ENCODE data around the gene STAMBPL1. TPM values are rescaled to one million over a fixed set of nuclear protein-coding genes. Genes with fewer than 3 reads are reported as not detected.

Gene STAMBPL1
- total and polyA plus RNA-seq, 2 donors (not counting 3 experiments of a cell fraction or from before 2014, with no cell fraction given): 0.70 to 1.8 TPM

DNA sequence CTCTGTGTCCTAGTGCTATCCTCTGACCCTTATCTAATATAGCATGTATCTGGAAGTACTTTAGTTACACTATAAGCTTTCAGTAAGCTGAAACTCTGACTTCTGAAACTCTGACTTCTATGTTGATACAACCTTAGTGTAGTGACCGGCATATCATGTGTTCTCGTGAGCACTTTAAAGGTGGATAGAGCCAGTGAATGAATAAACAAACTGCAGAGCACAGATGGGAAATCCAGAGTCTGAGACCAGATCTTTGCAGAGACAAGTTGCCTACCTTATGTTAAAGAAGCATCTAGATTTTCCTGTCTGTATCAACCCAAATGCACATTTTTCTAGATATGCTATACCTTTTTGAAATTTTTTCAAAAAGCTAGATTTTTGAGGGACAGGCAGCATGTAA lies 69.0 kb downstream of the STAMBPL1 start:
- dilution Hi-C loops (cut with MboI; ENCODE audit: extremely low pct_ligation_motif_present, low sequenced_read_pairs): no loop called here
- Histone ChIP-seq H4K20me1 (replicated peaks; ENCODE audit: control insufficient read depth, extremely low read depth, insufficient read depth, low read length) (no peaks in the 10 kb centered on the region), H3K4me1 (ENCODE audit: control insufficient read depth, extremely low read depth, insufficient read depth, low read length) (no peaks in the 10 kb centered on the region), H3K4me2 (ENCODE audit: insufficient read depth, low read length) (no peak overlapping the region), H3K27me3 (ENCODE audit: control insufficient read depth in 2 of 2, insufficient read depth in 2 of 2, low read length in 2 of 2) (peaks cover 7 to 15% of the 10 kb centered on the region in 2 experiments), H3K4me3 (replicated peaks in 1 of 3; ENCODE audit: insufficient read depth in 1 of 3, low read depth in 1 of 3, low read length in 3 of 3) (no peak overlapping the region), H3K9me3 (replicated peaks; ENCODE audit: control insufficient read depth, insufficient read depth, low read length) (no peaks in the 10 kb centered on the region), H3K27ac (ENCODE audit: insufficient read depth, low read depth, low read length) (no peak overlapping the region), H3K79me2 (ENCODE audit: control insufficient read depth, insufficient read depth, low read length) (no peaks in the 10 kb centered on the region), H3K36me3 (ENCODE audit: control insufficient read depth in 2 of 2, extremely low read depth in 1 of 2, insufficient read depth in 2 of 2, low read length in 2 of 2) (no peaks in the 10 kb centered on the region), H3K9ac (replicated peaks; ENCODE audit: extremely low read depth, insufficient read depth, low read length) (no peak overlapping the region), H3K9me1 (replicated peaks; ENCODE audit: control insufficient read depth, extremely low read depth, insufficient read depth, low read length) (no peaks in the 10 kb centered on the region), H2AFZ (ENCODE audit: low read depth, low read length) (no peak overlapping the region)
- FAIRE-seq: no peak
- no peak for TF ChIP-seq FOS (IDR thresholded peaks at IDR 0.05; ENCODE audit: borderline replicate concordance, insufficient read depth, low read length)
- no peak for TF ChIP-seq EZH2 (IDR thresholded peaks at IDR 0.05; ENCODE audit: borderline replicate concordance, low read depth, low read length, severe bottlenecking)
- no peak for TF ChIP-seq POLR2AphosphoS5 (IDR thresholded peaks at IDR 0.05; ENCODE audit: insufficient read depth, low read depth, low read length)
- no peak for TF ChIP-seq POLR2A (IDR thresholded peaks at IDR 0.05; ENCODE audit: low read depth, low read length)
- no peak for TF ChIP-seq JUN (IDR thresholded peaks at IDR 0.05; ENCODE audit: borderline replicate concordance, insufficient read depth, insufficient read length, low read depth)
- TF ChIP-seq MYC (IDR thresholded peaks at IDR 0.05; ENCODE audit: low read depth, low read length): no peak
- no peak for TF ChIP-seq CTCF (IDR thresholded peaks at IDR 0.05; ENCODE audit: extremely low read depth in 1 of 2, insufficient read depth in 1 of 2, low read depth in 1 of 2, low read length in 2 of 2)
- no peak for TF ChIP-seq GATA2 (IDR thresholded peaks at IDR 0.05; ENCODE audit: insufficient read depth, insufficient read length, low read depth, low read length)
- TF ChIP-seq, protein P1, sequence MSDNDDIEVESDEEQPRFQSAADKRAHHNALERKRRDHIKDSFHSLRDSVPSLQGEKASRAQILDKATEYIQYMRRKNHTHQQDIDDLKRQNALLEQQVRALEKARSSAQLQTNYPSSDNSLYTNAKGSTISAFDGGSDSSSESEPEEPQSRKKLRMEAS (IDR thresholded peaks at IDR 0.05; ENCODE audit: insufficient read depth, insufficient read length): no peak
- intact Hi-C loops (cut with micrococcal nuclease): no loop called here
- ChIA-PET POLR2A (no interaction called here), CTCF (interaction anchor here (0.8 to 1.6 kb wide), 4 partner anchors 9 to 39 kb away, joined by 3 to 8 read pairs (median 3); no protein-coding TSS in a partner anchor)
- BruUV-seq (replicated peaks): no TSS peak
- DNase-seq (ENCODE audit: low read depth, low spot score): no peak

Data from endothelial cell of umbilical vein (primary cell).